ENCODE results near the gene CLDN5. TPM values are rescaled to one million over a fixed set of nuclear protein-coding genes. Genes with fewer than 3 reads are reported as not detected.

CLDN5 gene
- total RNA-seq, 4 donors from 2014 or later: 40.4 to 108 (median 89.6) TPM

- DNase-seq: no peak
- no peaks in the 10 kb centered on the region for H3K9me3 ChIP-seq
- no peak overlapping the region for H3K4me3 ChIP-seq
- ATAC-seq: no peak
- H3K27me3 ChIP-seq: no peaks in the 10 kb centered on the region
- H3K4me1 ChIP-seq: no peaks in the 10 kb centered on the region
- no peak overlapping the region for H3K27ac ChIP-seq
- no peaks in the 10 kb centered on the region for H3K36me3 ChIP-seq
- in situ Hi-C loops (cut with MboI; ENCODE audit: low sequenced_read_pairs in 4 of 4) (loop anchor here in 1 of 4 donors (25.0 kb wide), 1 partner anchor 520 kb away; no protein-coding TSS in a partner anchor), intact Hi-C loops (cut with DNase I; ENCODE audit: low total_unique reads) (no loop called here)
- TF ChIP-seq CTCF (IDR thresholded peaks at IDR 0.05 in 4 of 5, conservative IDR thresholded peaks at IDR 0.05 in 1 of 5) (no peak), POLR2A (IDR thresholded peaks at IDR 0.05) (no peak)
Measured at GRCh38 chr22:19507534-19507861, 16.7 kb downstream of the CLDN5 start.

GRCh38 chr22:19506212-19506611, 18.0 kb downstream of the CLDN5 start:
- no peak for ATAC-seq

GRCh38 chr22:19505735-19506126, 18.5 kb downstream of the CLDN5 start:
- intact Hi-C loops (cut with DNase I; ENCODE audit: low total_unique reads): no loop called here
- H3K27me3 ChIP-seq: no peaks in the 10 kb centered on the region
- H3K4me1 ChIP-seq: no peaks in the 10 kb centered on the region
- in situ Hi-C loops (cut with MboI; ENCODE audit: low sequenced_read_pairs in 4 of 4): loop anchor here in 1 of 4 donors (25.0 kb wide), 1 partner anchor 518 kb away; no protein-coding TSS in a partner anchor
- H3K36me3 ChIP-seq: no peaks in the 10 kb centered on the region
- no peak overlapping the region for H3K27ac ChIP-seq
- TF ChIP-seq POLR2A (IDR thresholded peaks at IDR 0.05): no peak
- TF ChIP-seq CTCF (IDR thresholded peaks at IDR 0.05 in 4 of 5, conservative IDR thresholded peaks at IDR 0.05 in 1 of 5): no peak
- H3K4me3 ChIP-seq: no peak overlapping the region
- DNase-seq (no peak), ATAC-seq (no peak)
- no peaks in the 10 kb centered on the region for H3K9me3 ChIP-seq

More at GRCh38 chr22:19506212-19506611, 18.0 kb downstream of the CLDN5 start:
- H3K27me3 ChIP-seq: no peaks in the 10 kb centered on the region
- in situ Hi-C loops (cut with MboI; ENCODE audit: low sequenced_read_pairs in 4 of 4) (loop anchor here in 1 of 4 donors (25.0 kb wide), 1 partner anchor 519 kb away; no protein-coding TSS in a partner anchor), intact Hi-C loops (cut with DNase I; ENCODE audit: low total_unique reads) (no loop called here)
- no peaks in the 10 kb centered on the region for H3K4me1 ChIP-seq
- no peaks in the 10 kb centered on the region for H3K9me3 ChIP-seq
- TF ChIP-seq POLR2A (IDR thresholded peaks at IDR 0.05) (no peak), CTCF (IDR thresholded peaks at IDR 0.05 in 4 of 5, conservative IDR thresholded peaks at IDR 0.05 in 1 of 5) (no peak)
- no peaks in the 10 kb centered on the region for H3K36me3 ChIP-seq
- H3K4me3 ChIP-seq: no peak overlapping the region
- DNase-seq: no peak
- H3K27ac ChIP-seq: no peak overlapping the region

- Histone ChIP-seq H3K36me3 (no peaks in the 10 kb centered on the region), H3K27ac (no peak overlapping the region), H3K9me3 (no peaks in the 10 kb centered on the region), H3K4me3 (no peak overlapping the region), H3K4me1 (no peaks in the 10 kb centered on the region), H3K27me3 (no peaks in the 10 kb centered on the region)
- TF ChIP-seq POLR2A (IDR thresholded peaks at IDR 0.05): no peak
- no peak for TF ChIP-seq CTCF (IDR thresholded peaks at IDR 0.05 in 4 of 5, conservative IDR thresholded peaks at IDR 0.05 in 1 of 5)
- intact Hi-C loops (cut with DNase I; ENCODE audit: low total_unique reads): no loop called here
- ATAC-seq: no peak
- in situ Hi-C loops (cut with MboI; ENCODE audit: low sequenced_read_pairs in 4 of 4): loop anchor here in 1 of 4 donors (25.0 kb wide), 1 partner anchor 518 kb away; no protein-coding TSS in a partner anchor
- DNase-seq: no peak
Measured at GRCh38 chr22:19504900-19505734, 19.1 kb downstream of the CLDN5 start.
